ENCODE data around the gene LPP. TPM values are rescaled to one million over a fixed set of nuclear protein-coding genes. Genes with fewer than 3 reads are reported as not detected.
A peak's percentile ranks its signal among the peaks of the same experiment; 100 is the strongest.

LPP gene
- total and polyA plus RNA-seq, 2 of the 4 experiments (the other 2 are of a cell fraction), result 16.0 to 130 TPM

DNA sequence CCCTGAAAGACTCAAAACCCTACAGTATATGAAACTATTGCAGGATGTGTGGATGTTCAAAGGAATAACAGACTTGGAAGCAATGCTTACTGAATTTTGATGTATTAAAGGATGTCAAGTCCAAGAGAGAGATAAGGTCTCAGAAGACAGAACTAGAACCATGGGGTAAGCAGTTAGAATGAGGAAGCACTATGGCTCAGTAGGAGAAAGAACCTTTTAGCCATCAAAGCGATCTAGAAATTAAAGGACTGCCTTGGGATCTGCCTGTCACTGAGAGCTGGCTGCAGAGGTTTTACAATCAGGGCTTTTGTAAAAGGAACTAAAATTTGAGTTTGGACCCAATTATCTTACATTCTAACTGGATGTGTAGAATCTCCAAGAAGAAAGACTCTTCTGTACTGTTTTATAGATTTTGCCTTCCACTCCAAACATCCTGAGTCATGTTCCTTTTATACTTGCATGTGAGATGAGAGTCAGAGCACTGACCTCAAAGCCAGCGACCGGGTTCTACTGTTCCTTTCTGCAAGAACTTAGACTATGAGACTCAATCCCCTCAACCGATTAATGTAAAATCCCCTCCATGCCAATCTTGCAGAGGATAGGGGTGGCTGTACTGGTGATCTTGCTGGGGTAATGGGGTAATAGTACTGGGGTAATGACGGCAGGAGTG is 605.5 kb downstream of the LPP start:
- Histone ChIP-seq H3K23ac (ENCODE audit: low read depth, low read length) (no peak overlapping the region), H3K4me1 (ENCODE audit: control insufficient read depth, insufficient read depth, low read length) (peaks cover 2% of the 10 kb centered on the region; the same call in 1 of the 2 replicates), H2BK120ac (ENCODE audit: low read depth, low read length) (no peak overlapping the region), H3K9ac (ENCODE audit: low read depth, low read length) (no peak overlapping the region), H3K27ac (ENCODE audit: insufficient read depth, low read length) (no peak overlapping the region), H4K91ac (ENCODE audit: insufficient read depth, low read depth, low read length) (no peak overlapping the region), H4K20me1 (ENCODE audit: insufficient read depth, low read length) (peaks cover 14% of the 10 kb centered on the region; the same call in 1 of the 2 replicates), H4K5ac (ENCODE audit: low read depth, low read length) (0 out of 2 replicates have a peak overlapping the region, but pooled peaks have one; percentile 11), H2BK20ac (ENCODE audit: low read depth, low read length) (no peak overlapping the region), H3K56ac (ENCODE audit: extremely low read depth, insufficient read depth, low read length) (no peak overlapping the region), H3K9me1 (ENCODE audit: insufficient read depth, low read length) (peaks cover 8% of the 10 kb centered on the region; the same call in 1 of the 2 replicates), H3K4ac (ENCODE audit: low read depth, low read length) (no peak overlapping the region), H2AK5ac (ENCODE audit: low read depth, low read length) (no peak overlapping the region), H3K27me3 (ENCODE audit: control insufficient read depth, insufficient read depth, low read length) (no peaks in the 10 kb centered on the region), H3K36me3 (ENCODE audit: control insufficient read depth, insufficient read depth, low read length) (peaks cover 5% of the 10 kb centered on the region; the same call in 1 of the 2 replicates), H2BK15ac (ENCODE audit: low read depth, low read length) (no peak overlapping the region), H4K8ac (ENCODE audit: low read depth in 2 of 2, low read length in 2 of 2) (no peak overlapping the region), H3K9me3 (ENCODE audit: control insufficient read depth, insufficient read depth, low read length) (no peaks in the 10 kb centered on the region), H2AFZ (replicated peaks; ENCODE audit: low read length, poor library complexity) (no peak overlapping the region), H3K14ac (replicated peaks; ENCODE audit: low read depth, low read length) (no peak overlapping the region), H3K79me1 (ENCODE audit: low read depth in 1 of 2, low read length in 2 of 2) (peaks cover 41 to 64% of the 10 kb centered on the region in 2 experiments), H2BK5ac (ENCODE audit: low read depth, low read length, poor library complexity, severe bottlenecking) (no peak overlapping the region), H3K4me3 (ENCODE audit: insufficient read depth, low read depth, low read length) (no peak overlapping the region), H3K4me2 (ENCODE audit: low read depth, low read length) (no peak overlapping the region), H2AK9ac (replicated peaks; ENCODE audit: low read depth, low read length, poor library complexity) (no peak overlapping the region), H3K18ac (ENCODE audit: low read depth, low read length) (no peak overlapping the region)
- dilution Hi-C loops (cut with HindIII; ENCODE audit: low sequenced_read_pairs, unreplicated experiment), result no loop called here
- ChIA-PET CTCF (no interaction called here), POLR2A (ENCODE audit: unreplicated experiment) (no interaction called here)
- TF ChIP-seq MXI1 (IDR thresholded peaks at IDR 0.05; ENCODE audit: borderline replicate concordance, low read depth, low read length), result no peak
- no peak for TF ChIP-seq POLR2A (IDR thresholded peaks at IDR 0.05; ENCODE audit: low read depth, low read length)
- TF ChIP-seq, protein P1, sequence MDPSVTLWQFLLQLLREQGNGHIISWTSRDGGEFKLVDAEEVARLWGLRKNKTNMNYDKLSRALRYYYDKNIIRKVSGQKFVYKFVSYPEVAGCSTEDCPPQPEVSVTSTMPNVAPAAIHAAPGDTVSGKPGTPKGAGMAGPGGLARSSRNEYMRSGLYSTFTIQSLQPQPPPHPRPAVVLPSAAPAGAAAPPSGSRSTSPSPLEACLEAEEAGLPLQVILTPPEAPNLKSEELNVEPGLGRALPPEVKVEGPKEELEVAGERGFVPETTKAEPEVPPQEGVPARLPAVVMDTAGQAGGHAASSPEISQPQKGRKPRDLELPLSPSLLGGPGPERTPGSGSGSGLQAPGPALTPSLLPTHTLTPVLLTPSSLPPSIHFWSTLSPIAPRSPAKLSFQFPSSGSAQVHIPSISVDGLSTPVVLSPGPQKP (IDR thresholded peaks at IDR 0.05; ENCODE audit: borderline replicate concordance, low read depth, low read length), result no peak
- TF ChIP-seq FOS (IDR thresholded peaks at IDR 0.05; ENCODE audit: low read depth, low read length), result no peak
- TF ChIP-seq BHLHE40 (IDR thresholded peaks at IDR 0.05; ENCODE audit: low read depth, low read length), result no peak
- TF ChIP-seq, protein P2, sequence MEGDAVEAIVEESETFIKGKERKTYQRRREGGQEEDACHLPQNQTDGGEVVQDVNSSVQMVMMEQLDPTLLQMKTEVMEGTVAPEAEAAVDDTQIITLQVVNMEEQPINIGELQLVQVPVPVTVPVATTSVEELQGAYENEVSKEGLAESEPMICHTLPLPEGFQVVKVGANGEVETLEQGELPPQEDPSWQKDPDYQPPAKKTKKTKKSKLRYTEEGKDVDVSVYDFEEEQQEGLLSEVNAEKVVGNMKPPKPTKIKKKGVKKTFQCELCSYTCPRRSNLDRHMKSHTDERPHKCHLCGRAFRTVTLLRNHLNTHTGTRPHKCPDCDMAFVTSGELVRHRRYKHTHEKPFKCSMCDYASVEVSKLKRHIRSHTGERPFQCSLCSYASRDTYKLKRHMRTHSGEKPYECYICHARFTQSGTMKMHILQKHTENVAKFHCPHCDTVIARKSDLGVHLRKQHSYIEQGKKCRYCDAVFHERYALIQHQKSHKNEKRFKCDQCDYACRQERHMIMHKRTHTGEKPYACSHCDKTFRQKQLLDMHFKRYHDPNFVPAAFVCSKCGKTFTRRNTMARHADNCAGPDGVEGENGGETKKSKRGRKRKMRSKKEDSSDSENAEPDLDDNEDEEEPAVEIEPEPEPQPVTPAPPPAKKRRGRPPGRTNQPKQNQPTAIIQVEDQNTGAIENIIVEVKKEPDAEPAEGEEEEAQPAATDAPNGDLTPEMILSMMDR (conservative IDR thresholded peaks at IDR 0.05; ENCODE audit: low read depth, low read length), result no peak
- DNase-seq (no peak), ATAC-seq (ENCODE audit: low read depth) (no peak; the same call in 1 of the 2 replicates)
- no TSS peak for BruUV-seq (replicated peaks)
- intact Hi-C loops (cut with micrococcal nuclease), result no loop called here
- in situ Hi-C loops (cut with MboI; ENCODE audit: low sequenced_read_pairs), result loop anchor here (25.0 kb wide), 1 partner anchor 1022 kb away; the partner anchor contains the start of gene BCL6
- no CpG with 5 or more reads among the region's 5 CpGs for WGBS, 2 experiments (ENCODE audit: extremely low coverage in 2 of 2, insufficient read length in 1 of 2)
